ACC112 (cell line): ENCODE results near the gene BCL2L13.
"Not testable (repeated sequence)": the region's sequence is repeated elsewhere in the genome, so short reads cannot be mapped to it uniquely, and the experiment has no call there.

Experiments used
- H2AFZ ChIP-seq: fragments of 200-600 bp; sonication (generic); one replicate; pipeline ENCODE4 v1.6.0; 2017; ENCODE audit warnings: antibody characterized with exemption, low read length; ENCODE audit not compliant: unreplicated experiment
- H3K27ac ChIP-seq: fragments of 200-600 bp; sonication (generic); 2 replicates; pipeline ENCODE4 v1.5.1; 2014; ENCODE audit warnings: low read depth, mild to moderate bottlenecking, antibody characterized with exemption, low read length, moderate library complexity
- H3K27me3 ChIP-seq: fragments of 200-600 bp; sonication (generic); 2 replicates; pipeline ENCODE4 v1.6.1; 2014; ENCODE audit warnings: mild to moderate bottlenecking, antibody characterized with exemption, low read length, moderate library complexity, mixed read lengths; ENCODE audit not compliant: insufficient read depth
- H3K36me3 ChIP-seq: fragments of 200-600 bp; sonication (generic); 2 replicates; pipeline ENCODE4 v1.6.1; 2016; ENCODE audit warnings: mild to moderate bottlenecking, antibody characterized with exemption, low read length, moderate library complexity, mixed read lengths; ENCODE audit not compliant: insufficient read depth
- H3K4me1 ChIP-seq: fragments of 200-600 bp; sonication (generic); one replicate; pipeline ENCODE4 v1.6.1; 2016; ENCODE audit warnings: low read length, mixed read lengths; ENCODE audit not compliant: insufficient read depth, unreplicated experiment, control insufficient read depth
- H3K4me3 ChIP-seq: fragments of 200-600 bp; sonication (generic); 2 replicates; pipeline ENCODE4 v1.5.1; 2014; ENCODE audit warnings: mild to moderate bottlenecking, low read depth, low read length
- H3K79me2 ChIP-seq: fragments of 200-600 bp; sonication (generic); one replicate; pipeline ENCODE4 v1.6.0; 2016; ENCODE audit warnings: low read length; ENCODE audit not compliant: control insufficient read depth, unreplicated experiment, insufficient read depth

Gene BCL2L13

DNA sequence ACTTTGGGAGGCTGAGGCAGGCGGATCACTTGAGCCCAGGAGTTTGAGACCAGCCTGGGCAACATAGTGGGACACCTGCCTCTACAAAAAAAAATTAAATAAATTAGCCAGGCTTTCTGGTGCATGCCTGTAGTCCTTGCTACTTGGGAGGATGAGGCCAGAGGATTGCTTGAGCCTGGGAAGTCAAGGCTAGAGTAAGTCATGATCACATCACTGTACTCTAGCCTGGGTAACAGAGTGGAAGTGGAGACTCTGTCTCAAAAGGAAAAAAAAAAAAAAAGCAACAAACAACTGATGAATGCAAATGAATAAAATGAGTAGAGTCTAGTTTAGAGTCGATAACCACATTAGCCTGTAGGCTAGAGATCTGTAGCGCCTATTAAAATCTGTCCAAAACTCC, 3.9 kb upstream of the BCL2L13 start:
- H3K27me3 ChIP-seq = no peaks in the 10 kb centered on the region
- peaks cover 29% of the 10 kb centered on the region for H3K4me1 ChIP-seq
- no peak overlapping the region for H2AFZ ChIP-seq
- H3K36me3 ChIP-seq = no peaks in the 10 kb centered on the region
- H3K4me3 ChIP-seq = no peak overlapping the region
- H3K27ac ChIP-seq = peak overlapping the region; percentile 87; the same call in 1 of the 2 replicates
- peaks cover 8% of the 10 kb centered on the region for H3K79me2 ChIP-seq

DNA sequence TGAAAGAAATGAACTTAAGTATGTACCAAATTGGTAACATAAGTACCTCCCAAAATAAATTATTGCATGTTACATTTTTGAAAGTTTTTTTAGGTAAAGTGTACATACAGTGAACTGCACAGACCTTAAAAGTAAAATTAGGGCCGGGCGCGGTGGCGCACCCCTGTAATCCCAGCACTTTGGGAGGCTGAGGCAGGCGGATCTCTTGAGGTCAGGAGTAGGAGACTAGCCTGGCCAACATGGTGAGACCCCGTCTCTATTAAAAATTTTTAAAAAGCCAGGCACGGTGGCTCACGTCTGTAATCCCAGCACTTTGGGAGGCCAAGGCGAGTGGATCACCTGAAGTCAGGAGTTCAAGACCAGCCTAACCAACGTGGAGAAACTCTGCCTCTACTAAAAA, 1.7 kb upstream of the BCL2L13 start:
- not testable (repeated sequence) for H3K27ac ChIP-seq, H3K4me3 ChIP-seq

DNA sequence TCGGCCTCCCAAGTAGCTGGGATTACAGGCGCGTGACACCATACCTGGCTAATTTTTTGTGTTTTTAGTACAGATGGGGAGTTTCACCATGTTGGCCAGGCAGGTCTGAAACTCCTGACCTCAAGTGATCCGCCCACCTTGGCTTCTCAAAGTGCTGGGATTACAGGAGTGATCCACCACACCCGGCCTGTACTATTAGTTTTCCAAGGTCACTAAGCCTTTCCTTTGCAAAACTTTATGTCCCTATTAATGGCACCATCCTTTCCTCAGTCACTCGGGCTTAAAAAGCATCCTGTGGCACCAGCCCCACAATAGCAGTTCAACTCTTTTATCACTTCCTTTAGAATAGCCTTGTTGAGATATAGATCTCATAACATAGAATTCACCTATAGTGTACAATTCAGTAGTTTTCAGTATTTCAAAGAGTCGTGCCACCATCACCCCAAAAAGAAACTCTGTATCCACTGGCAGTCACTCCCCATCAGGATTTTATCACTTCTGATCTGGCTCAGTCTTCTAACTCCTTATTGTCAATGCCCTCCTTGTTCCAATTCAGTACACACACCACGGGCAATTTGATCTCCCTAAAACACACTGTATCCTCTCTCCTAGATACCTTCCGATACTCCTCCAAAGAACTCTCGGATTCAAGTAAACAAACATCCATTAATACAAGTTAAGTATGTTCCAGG, 921 bp upstream of the BCL2L13 start:
- H3K27me3 ChIP-seq = no peaks in the 10 kb centered on the region
- peak overlapping the region; percentile 48 for H2AFZ ChIP-seq
- peak overlapping the region; percentile 83 for H3K27ac ChIP-seq
- H3K4me3 ChIP-seq = peak overlapping the region; percentile 96
- H3K4me1 ChIP-seq = peaks cover 31% of the 10 kb centered on the region
- peaks cover 22% of the 10 kb centered on the region for H3K79me2 ChIP-seq
- no peaks in the 10 kb centered on the region for H3K36me3 ChIP-seq

More for the DNA sequence above, 1.7 kb upstream of the BCL2L13 start:
- not testable (repeated sequence) for H3K27me3 ChIP-seq, H3K36me3 ChIP-seq, H2AFZ ChIP-seq
- Histone ChIP-seq H3K79me2 (peaks cover 21% of the 10 kb centered on the region), H3K4me1 (peaks cover 36% of the 10 kb centered on the region)

DNA sequence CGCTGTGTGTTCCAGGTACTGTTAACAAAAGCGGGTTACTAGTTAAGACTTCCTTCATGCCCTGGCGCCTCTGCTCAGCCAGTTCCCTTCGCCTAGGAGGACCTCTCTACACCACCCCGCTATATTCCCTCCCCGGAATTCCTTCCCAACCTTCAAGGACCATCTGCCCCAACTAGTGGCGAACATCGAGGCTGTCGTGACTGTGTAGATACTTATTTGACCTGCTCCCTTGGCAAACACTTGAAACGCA, 450 bp upstream of the BCL2L13 start:
- Histone ChIP-seq H3K27ac (peak overlapping the region; percentile 83), H3K4me1 (peaks cover 27% of the 10 kb centered on the region), H3K36me3 (no peaks in the 10 kb centered on the region), H3K79me2 (peaks cover 25% of the 10 kb centered on the region), H2AFZ (peak overlapping the region; percentile 48), H3K4me3 (peak overlapping the region; percentile 96), H3K27me3 (no peaks in the 10 kb centered on the region)

DNA sequence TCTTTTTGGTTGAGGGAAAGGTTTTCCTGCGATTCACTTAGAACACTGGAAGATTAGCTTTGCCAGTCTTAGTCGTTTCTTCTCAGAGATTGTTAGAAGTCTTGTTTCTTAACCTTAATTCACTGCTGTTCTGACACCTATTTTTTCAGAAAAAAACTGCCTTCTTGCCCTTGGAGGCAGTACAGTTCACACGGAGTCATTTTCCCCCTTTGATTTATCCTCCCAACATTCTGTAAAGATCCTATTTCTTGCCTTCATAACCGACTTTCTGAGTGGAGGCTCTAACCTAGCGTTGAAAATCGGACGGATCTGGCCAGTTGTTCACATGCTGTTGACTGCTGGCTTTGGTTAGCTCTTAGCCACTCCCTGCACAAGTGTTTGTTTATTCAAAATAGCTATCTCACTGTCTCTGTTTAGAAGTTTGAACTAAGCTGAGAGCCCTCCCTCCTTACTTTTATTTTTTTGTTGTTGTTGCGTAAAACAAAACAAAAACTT, 737 bp downstream of the BCL2L13 start:
- Histone ChIP-seq H3K4me3 (peak overlapping the region; percentile 96), H3K27me3 (no peaks in the 10 kb centered on the region), H2AFZ (peak overlapping the region; percentile 48), H3K79me2 (peaks cover 25% of the 10 kb centered on the region), H3K4me1 (peaks cover 17% of the 10 kb centered on the region), H3K27ac (peak overlapping the region; percentile 83), H3K36me3 (no peaks in the 10 kb centered on the region)

DNA sequence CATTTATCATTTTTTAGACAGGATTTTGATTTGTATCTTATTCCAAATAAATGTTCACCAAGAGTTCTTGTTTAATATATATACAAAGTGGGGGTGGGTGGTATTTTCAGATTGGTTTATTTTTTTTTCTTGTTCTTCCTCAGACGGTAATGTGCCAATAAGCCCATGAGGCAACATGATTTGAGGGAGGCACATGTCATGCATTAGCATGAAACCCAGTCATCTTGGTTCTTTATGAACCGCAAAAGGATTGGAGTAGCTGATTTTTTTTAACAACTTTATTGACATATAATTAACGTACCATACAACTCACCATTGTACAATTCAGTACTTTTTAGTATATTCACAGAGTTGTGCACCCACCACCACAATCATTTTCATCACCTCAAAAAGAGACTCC, 2.7 kb downstream of the BCL2L13 start:
- Histone ChIP-seq H2AFZ (no peak overlapping the region), H3K4me1 (peaks cover 14% of the 10 kb centered on the region), H3K36me3 (no peaks in the 10 kb centered on the region), H3K79me2 (peaks cover 28% of the 10 kb centered on the region), H3K27ac (no peak overlapping the region), H3K27me3 (no peaks in the 10 kb centered on the region), H3K4me3 (no peak overlapping the region)

DNA sequence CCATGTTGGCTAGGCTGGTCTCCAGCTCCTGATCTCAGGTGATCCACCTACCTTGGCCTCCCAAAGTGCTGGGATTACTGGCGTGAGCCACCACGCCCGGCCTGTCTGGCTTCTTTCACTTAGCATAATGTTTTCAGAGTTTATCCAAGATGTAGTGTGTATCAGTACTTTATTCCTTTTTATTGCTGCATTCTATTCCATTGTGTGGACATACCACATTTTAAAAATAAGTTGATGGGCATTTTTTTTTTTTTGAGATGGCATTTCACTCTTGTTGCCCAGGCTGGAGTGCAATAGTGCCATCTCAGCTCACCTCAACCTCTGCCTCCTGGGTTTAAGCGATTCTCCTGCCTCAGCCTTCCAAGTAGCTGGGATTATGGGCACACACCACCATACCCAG, 3.8 kb downstream of the BCL2L13 start:
- not testable (repeated sequence) for H2AFZ ChIP-seq, H3K4me3 ChIP-seq, H3K27ac ChIP-seq, H3K27me3 ChIP-seq, H3K36me3 ChIP-seq
- peaks cover 13% of the 10 kb centered on the region for H3K4me1 ChIP-seq
- peaks cover 28% of the 10 kb centered on the region for H3K79me2 ChIP-seq

DNA sequence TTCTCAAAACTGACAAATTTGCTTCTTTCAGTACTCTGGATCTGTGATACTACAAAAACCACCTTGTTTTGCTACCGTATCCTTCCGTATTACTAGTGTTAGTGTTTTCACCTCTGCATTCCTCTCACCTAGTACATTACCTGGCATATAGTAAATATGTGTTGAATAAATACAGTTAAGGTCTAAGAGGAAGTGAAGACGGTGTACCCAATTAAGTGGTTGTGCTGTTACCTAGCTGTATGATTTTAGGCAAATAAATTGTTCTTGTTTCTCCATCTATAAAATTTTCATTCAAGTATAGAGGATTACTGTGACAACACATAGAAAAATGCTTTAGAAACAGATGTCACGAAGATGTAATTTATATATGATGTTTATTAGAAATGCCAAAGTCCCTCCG, 8.9 kb downstream of the BCL2L13 start:
- Histone ChIP-seq H2AFZ (no peak overlapping the region), H3K27ac (no peak overlapping the region), H3K4me3 (no peak overlapping the region), H3K4me1 (no peaks in the 10 kb centered on the region), H3K27me3 (no peaks in the 10 kb centered on the region), H3K79me2 (peaks cover 9% of the 10 kb centered on the region), H3K36me3 (no peaks in the 10 kb centered on the region)

DNA sequence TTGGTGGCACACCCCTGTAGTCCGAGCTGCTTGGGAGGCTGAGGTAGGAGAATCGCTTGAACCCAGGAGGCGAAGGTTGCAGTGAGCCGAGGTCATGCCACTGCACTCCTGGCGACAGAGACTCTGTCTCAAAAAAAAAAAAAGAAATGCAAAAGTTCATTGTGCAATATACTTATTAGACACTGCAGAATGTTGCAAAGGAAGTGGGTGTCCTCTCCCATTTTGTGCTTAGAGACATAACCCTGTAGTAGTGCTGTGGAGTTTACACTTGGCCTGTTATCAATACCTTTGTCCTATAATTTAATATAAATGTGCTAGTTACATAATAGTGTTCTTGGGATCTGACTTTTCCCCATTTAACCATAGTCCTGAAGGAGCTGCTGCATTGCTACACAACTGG, 9.4 kb downstream of the BCL2L13 start:
- no peak overlapping the region for H3K27ac ChIP-seq
- no peaks in the 10 kb centered on the region for H3K36me3 ChIP-seq
- peaks cover 5% of the 10 kb centered on the region for H3K79me2 ChIP-seq

DNA sequence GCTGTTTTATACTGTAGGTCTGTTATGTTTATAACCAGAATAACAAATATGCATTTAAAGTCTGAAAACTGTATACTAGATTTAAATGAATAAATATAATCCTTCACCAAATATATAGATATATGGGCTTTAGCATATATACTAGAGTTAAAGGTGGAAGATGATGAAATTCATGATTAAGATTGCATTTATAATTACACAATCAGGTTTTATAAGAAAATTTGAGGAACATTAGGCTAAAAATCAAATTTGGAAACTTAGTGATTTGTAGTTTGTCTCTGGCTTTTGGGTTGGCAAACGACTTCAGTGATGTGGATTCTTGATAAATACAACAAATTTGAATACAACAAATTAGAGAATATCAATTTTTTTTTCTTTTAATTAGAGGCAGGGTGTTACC, 10.0 kb downstream of the BCL2L13 start:
- Histone ChIP-seq H3K36me3 (no peaks in the 10 kb centered on the region), H2AFZ (no peak overlapping the region), H3K27ac (no peak overlapping the region), H3K4me3 (no peak overlapping the region), H3K27me3 (no peaks in the 10 kb centered on the region), H3K79me2 (peaks cover 4% of the 10 kb centered on the region), H3K4me1 (no peaks in the 10 kb centered on the region)

More for the DNA sequence above, 9.4 kb downstream of the BCL2L13 start:
- Histone ChIP-seq H3K4me3 (no peak overlapping the region), H3K4me1 (no peaks in the 10 kb centered on the region), H3K27me3 (no peaks in the 10 kb centered on the region), H2AFZ (no peak overlapping the region)

DNA sequence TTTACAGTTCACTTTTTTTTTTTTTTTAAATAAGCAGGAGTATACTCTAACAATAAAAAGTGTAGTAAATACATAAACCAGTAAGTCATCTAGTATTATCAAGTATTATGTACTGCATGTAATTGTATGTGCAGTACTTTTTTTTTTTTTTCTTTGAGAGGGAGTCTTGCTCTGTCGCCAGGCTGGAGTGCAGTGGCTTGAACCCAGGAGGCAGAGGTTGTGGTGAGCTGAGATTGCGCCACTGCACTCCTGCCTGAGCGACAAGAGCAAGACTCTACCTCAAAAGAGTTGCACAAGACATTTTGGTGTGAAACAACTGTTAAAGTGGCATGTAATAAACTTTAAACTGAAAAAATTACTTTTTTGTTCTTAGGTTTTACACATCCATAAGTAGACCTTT, 16.7 kb downstream of the BCL2L13 start:
- Histone ChIP-seq H3K4me3 (no peak overlapping the region), H3K36me3 (no peaks in the 10 kb centered on the region), H3K27me3 (no peaks in the 10 kb centered on the region), H2AFZ (no peak overlapping the region), H3K79me2 (no peaks in the 10 kb centered on the region), H3K27ac (no peak overlapping the region), H3K4me1 (no peaks in the 10 kb centered on the region)
